Hippocampal formation (tissue), 2 donors: Measurements from ENCODE around the gene PLA2G4C.

Experiments used
- DNase-seq, 2 donors: peaks; one replicate each; lab custom pipeline; 2025; lab: John Stamatoyannopoulos, UW

The PLA2G4C gene

GRCh38 chr19:48110350-48110966, at the start of gene PLA2G4C:
PLA2G4C (minus strand) TSS chr19:48110817; CDS start chr19:48106529, 4,288 bp downstream.
- DNase-seq = peak; percentile 84 to 89

GRCh38 chr19:48158210-48158790, 47.7 kb upstream of the PLA2G4C start:
- DNase-seq = no peak

GRCh38 chr19:48154003-48154402, 43.4 kb upstream of the PLA2G4C start:
- no peak for DNase-seq

GRCh38 chr19:48152551-48152950, 41.9 kb upstream of the PLA2G4C start:
- DNase-seq = peak; percentile 55 to 65

- no peak for DNase-seq
Observed at GRCh38 chr19:48149430-48149829, 38.8 kb upstream of the PLA2G4C start.

- no peak for DNase-seq
Observed at GRCh38 chr19:48148576-48148975, 38.0 kb upstream of the PLA2G4C start.

- DNase-seq = no peak
Observed at GRCh38 chr19:48147597-48148175, 37.1 kb upstream of the PLA2G4C start.

GRCh38 chr19:48139053-48139452, 28.4 kb upstream of the PLA2G4C start:
- DNase-seq = no peak

- no peak for DNase-seq
Observed at GRCh38 chr19:48137411-48137810, 26.8 kb upstream of the PLA2G4C start.

GRCh38 chr19:48136547-48136946, 25.9 kb upstream of the PLA2G4C start:
- no peak for DNase-seq

- no peak for DNase-seq
Observed at GRCh38 chr19:48135411-48135810, 24.8 kb upstream of the PLA2G4C start.

GRCh38 chr19:48133094-48133493, 22.5 kb upstream of the PLA2G4C start:
- no peak for DNase-seq

- DNase-seq = no peak
Observed at GRCh38 chr19:48127561-48127960, 16.9 kb upstream of the PLA2G4C start.

GRCh38 chr19:48123907-48124651, 13.5 kb upstream of the PLA2G4C start:
- DNase-seq = peak in 1 of 2 donors; percentile 9

GRCh38 chr19:48122421-48122820, 11.8 kb upstream of the PLA2G4C start:
- no peak for DNase-seq

GRCh38 chr19:48121909-48122371, 11.3 kb upstream of the PLA2G4C start:
- no peak for DNase-seq

- no peak for DNase-seq
Observed at GRCh38 chr19:48121066-48121465, 10.4 kb upstream of the PLA2G4C start.

- no peak for DNase-seq
Observed at GRCh38 chr19:48120505-48120904, 9.9 kb upstream of the PLA2G4C start.

- DNase-seq = no peak
Observed at GRCh38 chr19:48118131-48118517, 7.5 kb upstream of the PLA2G4C start.

GRCh38 chr19:48117515-48118130, 7.0 kb upstream of the PLA2G4C start:
- DNase-seq = no peak

- DNase-seq = no peak
Observed at GRCh38 chr19:48113190-48113917, 2.7 kb upstream of the PLA2G4C start.

- DNase-seq = no peak
Observed at GRCh38 chr19:48111280-48111679, 663 bp upstream of the PLA2G4C start.
